BE2C (cell line): ENCODE results near the gene PLD2.

Source experiments
- DNase-seq: peaks from one replicate; pipeline ENCODE4 v3.0.0-alpha.2; 2020
- H3K27me3 ChIP-seq: fragments of 250-450 bp; sonication (Bioruptor Pico); 2 replicates; pipeline ENCODE4 v1.5.1; 2020; ENCODE audit warnings: mild to moderate bottlenecking
- H3K36me3 ChIP-seq: fragments of 250-450 bp; sonication (Bioruptor Pico); 2 replicates; pipeline ENCODE4 v1.5.1; 2020; ENCODE audit warnings: mild to moderate bottlenecking
- H3K4me1 ChIP-seq: fragments of 250-450 bp; sonication (Bioruptor Pico); 2 replicates; pipeline ENCODE4 v1.5.1; 2020
- H3K4me3 ChIP-seq: 2 replicates; pipeline ENCODE4 v1.5.1; 2011; ENCODE audit warnings: low read depth, low read length
- H3K9me3 ChIP-seq: fragments of 250-450 bp; sonication (Bioruptor Pico); 2 replicates; pipeline ENCODE4 v1.5.1; 2020
- TF ChIP-seq, protein P1 (sequence below): IDR thresholded peaks from 2 replicates; pipeline ENCODE4 v1.5.1; 2012; ENCODE audit warnings: mild to moderate bottlenecking, low read depth, low read length

Gene PLD2

GRCh38 chr17:4846635-4847390 is 39.9 kb downstream of the PLD2 start:
- Histone ChIP-seq H3K9me3 (no peaks in the 10 kb centered on the region), H3K4me1 (no peaks in the 10 kb centered on the region), H3K4me3 (no peak overlapping the region), H3K36me3 (no peaks in the 10 kb centered on the region), H3K27me3 (no peaks in the 10 kb centered on the region)
- TF ChIP-seq, protein P1, sequence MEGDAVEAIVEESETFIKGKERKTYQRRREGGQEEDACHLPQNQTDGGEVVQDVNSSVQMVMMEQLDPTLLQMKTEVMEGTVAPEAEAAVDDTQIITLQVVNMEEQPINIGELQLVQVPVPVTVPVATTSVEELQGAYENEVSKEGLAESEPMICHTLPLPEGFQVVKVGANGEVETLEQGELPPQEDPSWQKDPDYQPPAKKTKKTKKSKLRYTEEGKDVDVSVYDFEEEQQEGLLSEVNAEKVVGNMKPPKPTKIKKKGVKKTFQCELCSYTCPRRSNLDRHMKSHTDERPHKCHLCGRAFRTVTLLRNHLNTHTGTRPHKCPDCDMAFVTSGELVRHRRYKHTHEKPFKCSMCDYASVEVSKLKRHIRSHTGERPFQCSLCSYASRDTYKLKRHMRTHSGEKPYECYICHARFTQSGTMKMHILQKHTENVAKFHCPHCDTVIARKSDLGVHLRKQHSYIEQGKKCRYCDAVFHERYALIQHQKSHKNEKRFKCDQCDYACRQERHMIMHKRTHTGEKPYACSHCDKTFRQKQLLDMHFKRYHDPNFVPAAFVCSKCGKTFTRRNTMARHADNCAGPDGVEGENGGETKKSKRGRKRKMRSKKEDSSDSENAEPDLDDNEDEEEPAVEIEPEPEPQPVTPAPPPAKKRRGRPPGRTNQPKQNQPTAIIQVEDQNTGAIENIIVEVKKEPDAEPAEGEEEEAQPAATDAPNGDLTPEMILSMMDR: no peak
- no peak for DNase-seq

DNA sequence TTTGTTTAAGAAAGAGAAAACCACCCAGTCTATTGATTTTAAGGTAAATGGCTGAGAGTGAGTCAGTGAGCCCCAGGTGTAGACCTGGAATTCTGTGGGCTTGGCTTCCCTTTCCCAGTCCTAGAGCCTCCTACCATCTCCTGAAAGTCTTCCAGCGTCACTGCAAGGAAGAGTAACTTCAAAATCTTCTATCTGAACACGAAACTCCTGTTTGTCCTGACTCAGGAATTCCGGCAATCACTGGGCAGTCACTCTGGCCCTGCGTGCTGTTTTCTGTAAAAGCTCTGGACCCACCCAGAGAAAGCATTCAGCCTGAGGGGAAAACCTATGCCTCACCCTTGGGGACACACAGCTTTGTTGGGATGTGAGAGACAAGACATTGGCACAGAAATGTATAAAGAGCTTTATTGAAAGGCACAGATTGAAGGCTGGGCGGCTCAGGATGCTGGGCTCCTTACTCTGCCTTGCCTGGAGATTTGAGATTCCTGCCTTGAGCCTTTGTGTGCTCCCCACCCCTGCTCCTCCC is 42.1 kb downstream of the PLD2 start:
- DNase-seq: no peak
- no peaks in the 10 kb centered on the region for H3K4me1 ChIP-seq

DNA sequence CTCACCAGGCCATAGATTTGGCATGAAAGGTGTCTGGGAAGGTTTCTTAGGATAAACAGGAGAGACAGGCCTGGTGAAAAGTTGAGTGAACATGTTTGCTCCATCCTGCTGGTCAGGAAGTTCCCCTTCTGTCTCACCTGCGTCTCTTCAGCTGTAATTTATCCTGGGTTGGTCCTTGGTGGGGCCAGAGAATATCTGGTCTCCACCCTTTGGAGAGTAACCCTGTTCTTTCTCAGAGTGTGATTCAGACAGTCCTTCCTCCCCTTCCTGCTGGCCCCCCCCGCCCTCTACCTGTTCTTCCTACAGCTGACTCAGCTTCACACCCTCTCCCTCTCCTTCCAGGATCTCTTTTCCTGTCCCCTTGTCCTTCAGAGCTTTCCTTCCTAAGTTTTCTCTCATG is 43.3 kb downstream of the PLD2 start:
- Histone ChIP-seq H3K9me3 (no peaks in the 10 kb centered on the region), H3K27me3 (no peaks in the 10 kb centered on the region), H3K4me3 (no peak overlapping the region), H3K36me3 (no peaks in the 10 kb centered on the region), H3K4me1 (no peaks in the 10 kb centered on the region)
- TF ChIP-seq, protein P1: no peak
- no peak for DNase-seq

More for the DNA sequence above, 42.1 kb downstream of the PLD2 start:
- H3K27me3 ChIP-seq: no peaks in the 10 kb centered on the region
- TF ChIP-seq, protein P1: no peak
- H3K9me3 ChIP-seq: no peaks in the 10 kb centered on the region
- H3K36me3 ChIP-seq: no peaks in the 10 kb centered on the region
- no peak overlapping the region for H3K4me3 ChIP-seq

- H3K36me3 ChIP-seq: no peaks in the 10 kb centered on the region
- H3K4me1 ChIP-seq: no peaks in the 10 kb centered on the region
- H3K9me3 ChIP-seq: no peaks in the 10 kb centered on the region
- no peaks in the 10 kb centered on the region for H3K27me3 ChIP-seq
- no peak for DNase-seq
- H3K4me3 ChIP-seq: no peak overlapping the region
- TF ChIP-seq, protein P1: no peak
These were observed 44.1 kb downstream of the PLD2 start for GRCh38 chr17:4851084-4851483.

DNA sequence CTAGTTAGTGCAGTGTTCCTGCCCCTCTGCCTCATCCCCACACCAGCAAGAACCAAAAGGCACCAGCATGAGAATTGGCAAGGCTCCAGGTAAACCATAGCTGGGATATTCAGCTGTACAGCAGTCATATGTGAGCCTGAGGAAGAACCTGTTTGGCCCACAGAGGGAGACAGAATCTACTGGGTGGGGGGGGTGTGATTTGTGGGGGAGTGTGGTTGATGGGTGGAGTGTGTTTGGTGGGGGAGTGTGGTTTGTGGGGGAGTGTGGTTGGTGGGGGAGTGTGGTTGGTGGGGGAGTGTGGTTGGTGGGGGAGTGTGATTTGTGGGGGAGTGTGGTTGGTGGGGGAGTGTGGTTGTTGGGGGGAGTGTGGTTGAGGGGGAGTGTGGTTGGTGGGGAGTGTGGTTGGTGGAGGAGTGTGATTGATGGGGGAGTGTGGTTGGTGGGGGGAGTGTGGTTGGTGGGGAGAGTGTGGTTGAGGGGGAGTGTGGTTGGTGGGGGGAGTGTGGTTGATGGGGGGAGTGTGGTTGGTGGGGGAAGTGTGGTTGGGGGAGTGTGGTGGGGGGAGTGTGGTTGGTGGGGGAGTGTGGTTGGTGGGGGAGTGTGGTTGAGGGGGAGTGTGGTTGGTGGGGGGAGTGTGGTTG is 45.7 kb downstream of the PLD2 start:
- Histone ChIP-seq H3K36me3 (no peaks in the 10 kb centered on the region), H3K4me3 (no peak overlapping the region), H3K9me3 (no peaks in the 10 kb centered on the region), H3K27me3 (no peaks in the 10 kb centered on the region), H3K4me1 (no peaks in the 10 kb centered on the region)
- peak; percentile 22 for DNase-seq
- TF ChIP-seq, protein P1: no peak

- Histone ChIP-seq H3K4me3 (no peak overlapping the region), H3K27me3 (no peaks in the 10 kb centered on the region), H3K4me1 (no peaks in the 10 kb centered on the region), H3K36me3 (no peaks in the 10 kb centered on the region), H3K9me3 (no peaks in the 10 kb centered on the region)
- TF ChIP-seq, protein P1: no peak
- DNase-seq: no peak
These were observed 46.3 kb downstream of the PLD2 start for GRCh38 chr17:4853208-4853671.
